ENCODE data around the gene UNC5A.

The UNC5A gene

GRCh38 chr5:176825234-176825633 lies 14.9 kb downstream of the UNC5A start:
- no peak overlapping the region for H3K4me3 ChIP-seq (ENCODE audit: low read length)
- no peak for TF ChIP-seq CTCF (IDR thresholded peaks at IDR 0.05; ENCODE audit: insufficient read depth, low read depth, low read length, missing control alignments)
- no peak for DNase-seq (ENCODE audit: low read depth)

GRCh38 chr5:176825957-176826356 lies 15.6 kb downstream of the UNC5A start:
- no peak for TF ChIP-seq CTCF (IDR thresholded peaks at IDR 0.05; ENCODE audit: insufficient read depth, low read depth, low read length, missing control alignments)
- H3K4me3 ChIP-seq (ENCODE audit: low read length): no peak overlapping the region
- DNase-seq (ENCODE audit: low read depth): no peak

GRCh38 chr5:176827736-176828414 lies 17.5 kb downstream of the UNC5A start:
- no peak for TF ChIP-seq CTCF (IDR thresholded peaks at IDR 0.05; ENCODE audit: insufficient read depth, low read depth, low read length, missing control alignments)
- no peak for DNase-seq (ENCODE audit: low read depth)

GRCh38 chr5:176829320-176829719 lies 19.0 kb downstream of the UNC5A start:
- TF ChIP-seq CTCF (IDR thresholded peaks at IDR 0.05; ENCODE audit: insufficient read depth, low read depth, low read length, missing control alignments): no peak
- no peak for DNase-seq (ENCODE audit: low read depth)
- no peak overlapping the region for H3K4me3 ChIP-seq (ENCODE audit: low read length)

More at GRCh38 chr5:176827736-176828414, 17.5 kb downstream of the UNC5A start:
- H3K4me3 ChIP-seq (ENCODE audit: low read length): no peak overlapping the region

GRCh38 chr5:176830422-176830994 lies 20.1 kb downstream of the UNC5A start:
- no peak for TF ChIP-seq CTCF (IDR thresholded peaks at IDR 0.05; ENCODE audit: insufficient read depth, low read depth, low read length, missing control alignments)
- no peak for DNase-seq (ENCODE audit: low read depth)
- no peak overlapping the region for H3K4me3 ChIP-seq (ENCODE audit: low read length)

GRCh38 chr5:176830995-176831423 lies 20.6 kb downstream of the UNC5A start:
- H3K4me3 ChIP-seq (ENCODE audit: low read length): no peak overlapping the region
- no peak for TF ChIP-seq CTCF (IDR thresholded peaks at IDR 0.05; ENCODE audit: insufficient read depth, low read depth, low read length, missing control alignments)
- DNase-seq (ENCODE audit: low read depth): no peak

- no peak overlapping the region for H3K4me3 ChIP-seq (ENCODE audit: low read length)
- TF ChIP-seq CTCF (IDR thresholded peaks at IDR 0.05; ENCODE audit: insufficient read depth, low read depth, low read length, missing control alignments): no peak
- no peak for DNase-seq (ENCODE audit: low read depth)
Observed at GRCh38 chr5:176831425-176831824, 21.1 kb downstream of the UNC5A start.
